Progenitor cell of endocrine pancreas (in vitro differentiated cells): ENCODE results near the gene MAP7D1. TPM values are rescaled to one million over a fixed set of nuclear protein-coding genes. Genes with fewer than 3 reads are reported as not detected.

Experiments
- DNase-seq: peaks from one replicate; pipeline ENCODE4 v3.0.0; 2021; ENCODE audit warnings: low spot score; ENCODE audit not compliant: unreplicated experiment
- H3K27ac Mint-ChIP-seq: 2 replicates; pipeline ENCODE4 v1.8.0; 2021; ENCODE audit warnings: mild to moderate bottlenecking, moderate library complexity, mixed read lengths
- H3K27me3 Mint-ChIP-seq: 2 replicates; pipeline ENCODE4 v1.8.0; 2021; ENCODE audit warnings: mixed read lengths
- H3K36me3 Mint-ChIP-seq: 2 replicates; pipeline ENCODE4 v1.8.0; 2022; ENCODE audit warnings: mixed read lengths; ENCODE audit not compliant: insufficient read depth
- H3K4me1 Mint-ChIP-seq: 2 replicates; pipeline ENCODE4 v1.8.0; 2021; ENCODE audit warnings: low read depth, mixed read lengths
- H3K4me3 Mint-ChIP-seq: 2 replicates; pipeline ENCODE4 v1.8.0; 2021; ENCODE audit warnings: low read depth, mild to moderate bottlenecking, moderate library complexity, mixed read lengths
- H3K9me3 Mint-ChIP-seq: 2 replicates; pipeline ENCODE4 v1.8.0; 2021; ENCODE audit warnings: low read depth, mixed read lengths
- CTCF ChIP-seq: fragments of 200-600 bp; sonication (generic); IDR thresholded peaks from one replicate; pipeline ENCODE4 v1.5.0; 2021; ENCODE audit warnings: antibody characterized with exemption, mild to moderate bottlenecking; ENCODE audit not compliant: unreplicated experiment
- total RNA-seq: library from RNA; stranded (reverse); gene quantifications from 2 replicates; pipeline ENCODE4 v1.2.1, GENCODE V29; 2021

The MAP7D1 gene
- total RNA-seq, 1 donor from 2014 or later = 109 TPM

DNA sequence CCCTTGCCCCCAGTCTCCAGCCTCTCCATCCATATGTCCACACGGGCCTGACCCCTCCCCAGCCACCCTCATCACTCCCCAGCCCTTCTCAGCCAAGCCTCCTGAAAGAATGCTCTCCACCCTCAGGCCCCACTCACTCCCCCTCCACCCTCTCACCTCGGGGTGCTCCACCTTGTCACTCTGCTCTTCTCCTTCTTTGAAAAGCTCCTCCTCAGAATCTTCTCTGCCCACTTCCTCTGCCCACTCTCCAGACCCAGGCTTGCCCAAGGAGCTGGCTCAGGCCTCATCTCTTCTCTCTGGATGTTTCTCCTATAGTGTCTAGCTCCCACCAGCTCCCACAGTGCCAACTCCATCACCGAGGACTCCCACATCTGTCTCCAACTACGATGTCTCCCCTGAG is 44.8 kb upstream of the MAP7D1 start:
- H3K4me1 Mint-ChIP-seq = no peaks in the 10 kb centered on the region
- no peak for DNase-seq
- no peak overlapping the region for H3K27ac Mint-ChIP-seq
- no peaks in the 10 kb centered on the region for H3K9me3 Mint-ChIP-seq
- peaks cover 9% of the 10 kb centered on the region for H3K27me3 Mint-ChIP-seq
- no peaks in the 10 kb centered on the region for H3K36me3 Mint-ChIP-seq
- TF ChIP-seq CTCF = no peak
- H3K4me3 Mint-ChIP-seq = no peak overlapping the region

GRCh38 chr1:36112823-36113222 is 43.1 kb upstream of the MAP7D1 start:
- no peaks in the 10 kb centered on the region for H3K36me3 Mint-ChIP-seq
- no peak for DNase-seq
- no peak for TF ChIP-seq CTCF
- H3K9me3 Mint-ChIP-seq = no peaks in the 10 kb centered on the region
- H3K4me3 Mint-ChIP-seq = no peak overlapping the region
- H3K27me3 Mint-ChIP-seq = peaks cover 15% of the 10 kb centered on the region
- no peak overlapping the region for H3K27ac Mint-ChIP-seq
- H3K4me1 Mint-ChIP-seq = no peaks in the 10 kb centered on the region

DNA sequence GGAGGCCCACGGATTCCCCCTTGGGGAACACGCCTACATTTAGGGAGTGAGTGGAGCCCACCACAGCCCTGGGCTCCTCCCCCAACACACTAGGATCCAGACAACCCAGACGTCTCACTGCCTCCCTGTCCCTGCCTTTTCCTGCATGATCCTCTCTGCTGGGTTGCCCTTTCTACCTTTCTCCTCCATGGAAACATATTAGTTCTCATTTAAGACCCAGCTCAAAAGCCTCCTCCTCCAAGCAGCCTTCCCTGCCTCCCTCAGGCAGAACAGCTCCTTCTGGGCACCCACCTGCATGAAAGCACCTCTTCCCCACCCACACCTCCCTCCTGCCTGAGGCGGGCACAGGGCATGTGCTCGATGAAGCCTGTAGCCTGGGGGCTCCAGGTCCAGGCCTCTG is 41.6 kb upstream of the MAP7D1 start:
- Mint-ChIP-seq H3K27ac (no peak overlapping the region), H3K4me1 (no peaks in the 10 kb centered on the region), H3K4me3 (no peak overlapping the region), H3K27me3 (peaks cover 12% of the 10 kb centered on the region), H3K36me3 (no peaks in the 10 kb centered on the region), H3K9me3 (no peaks in the 10 kb centered on the region)
- DNase-seq = no peak
- no peak for TF ChIP-seq CTCF

- no peaks in the 10 kb centered on the region for H3K36me3 Mint-ChIP-seq
- no peak overlapping the region for H3K27ac Mint-ChIP-seq
- no peaks in the 10 kb centered on the region for H3K4me1 Mint-ChIP-seq
- peaks cover 15% of the 10 kb centered on the region for H3K27me3 Mint-ChIP-seq
- TF ChIP-seq CTCF = no peak
- no peak for DNase-seq
- no peak overlapping the region for H3K4me3 Mint-ChIP-seq
- no peaks in the 10 kb centered on the region for H3K9me3 Mint-ChIP-seq
Observed at GRCh38 chr1:36115200-36115669, 40.7 kb upstream of the MAP7D1 start.

DNA sequence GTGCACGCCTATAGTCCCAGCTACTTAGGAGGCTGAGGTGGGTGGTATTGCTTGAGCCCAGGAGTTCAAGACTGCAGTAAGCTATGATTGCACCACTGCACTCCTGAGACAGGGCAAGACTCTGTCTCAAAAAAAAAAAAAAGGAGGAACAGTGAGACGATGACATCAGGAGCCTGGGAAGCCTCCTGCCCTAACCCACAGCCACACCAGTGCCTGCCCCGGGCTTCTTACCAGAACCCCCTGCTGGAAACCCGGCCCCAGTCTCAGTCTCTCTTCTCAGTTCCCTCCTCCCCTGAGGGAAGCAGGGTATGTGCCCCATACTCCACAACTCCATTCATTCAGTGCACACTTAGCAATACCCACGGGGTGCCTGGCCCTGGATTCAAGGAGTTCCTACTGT is 40.0 kb upstream of the MAP7D1 start:
- no peaks in the 10 kb centered on the region for H3K36me3 Mint-ChIP-seq
- no peaks in the 10 kb centered on the region for H3K9me3 Mint-ChIP-seq
- no peak overlapping the region for H3K4me3 Mint-ChIP-seq
- no peak overlapping the region for H3K27ac Mint-ChIP-seq
- H3K4me1 Mint-ChIP-seq = no peaks in the 10 kb centered on the region
- TF ChIP-seq CTCF = no peak
- no peak for DNase-seq
- peaks cover 15% of the 10 kb centered on the region for H3K27me3 Mint-ChIP-seq

- Mint-ChIP-seq H3K9me3 (no peaks in the 10 kb centered on the region), H3K27ac (no peak overlapping the region), H3K27me3 (peaks cover 18% of the 10 kb centered on the region), H3K4me3 (no peak overlapping the region), H3K36me3 (no peaks in the 10 kb centered on the region), H3K4me1 (no peaks in the 10 kb centered on the region)
- no peak for TF ChIP-seq CTCF
- no peak for DNase-seq
Observed at GRCh38 chr1:36116901-36117300, 39.1 kb upstream of the MAP7D1 start.
